ENCODE data around the gene TTC28.
A peak's percentile ranks its signal among the peaks of the same experiment; 100 is the strongest.

Gene TTC28

DNA sequence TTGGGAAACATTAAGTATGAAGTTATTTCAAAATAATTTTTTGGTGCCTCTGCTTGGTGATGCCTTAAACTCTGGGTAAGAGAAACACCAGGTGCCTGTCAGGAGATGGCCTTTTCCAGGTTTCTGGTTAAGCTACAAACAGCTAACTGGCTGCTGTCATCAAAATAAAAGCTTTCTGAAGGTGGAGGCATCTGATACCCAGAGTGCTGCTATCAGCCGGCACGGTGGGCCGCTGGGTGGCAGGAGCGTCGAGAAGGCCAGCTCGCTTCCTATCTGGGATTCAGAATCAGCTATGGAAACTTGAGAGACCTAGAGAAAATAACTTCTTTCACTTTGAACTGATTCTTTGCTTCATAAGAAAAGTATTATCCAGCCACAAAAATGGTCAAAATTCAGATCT is 679.8 kb downstream of the TTC28 start:
- H3K36me3 Mint-ChIP-seq, result no peaks in the 10 kb centered on the region
- no peaks in the 10 kb centered on the region for H3K27me3 Mint-ChIP-seq
- no peaks in the 10 kb centered on the region for H3K4me1 Mint-ChIP-seq
- H3K4me3 Mint-ChIP-seq, result no peak overlapping the region
- H3K9me3 Mint-ChIP-seq, result no peaks in the 10 kb centered on the region
- no peak for DNase-seq
- H3K27ac Mint-ChIP-seq, result no peak overlapping the region
- no peak for ATAC-seq (replicated peaks)

DNA sequence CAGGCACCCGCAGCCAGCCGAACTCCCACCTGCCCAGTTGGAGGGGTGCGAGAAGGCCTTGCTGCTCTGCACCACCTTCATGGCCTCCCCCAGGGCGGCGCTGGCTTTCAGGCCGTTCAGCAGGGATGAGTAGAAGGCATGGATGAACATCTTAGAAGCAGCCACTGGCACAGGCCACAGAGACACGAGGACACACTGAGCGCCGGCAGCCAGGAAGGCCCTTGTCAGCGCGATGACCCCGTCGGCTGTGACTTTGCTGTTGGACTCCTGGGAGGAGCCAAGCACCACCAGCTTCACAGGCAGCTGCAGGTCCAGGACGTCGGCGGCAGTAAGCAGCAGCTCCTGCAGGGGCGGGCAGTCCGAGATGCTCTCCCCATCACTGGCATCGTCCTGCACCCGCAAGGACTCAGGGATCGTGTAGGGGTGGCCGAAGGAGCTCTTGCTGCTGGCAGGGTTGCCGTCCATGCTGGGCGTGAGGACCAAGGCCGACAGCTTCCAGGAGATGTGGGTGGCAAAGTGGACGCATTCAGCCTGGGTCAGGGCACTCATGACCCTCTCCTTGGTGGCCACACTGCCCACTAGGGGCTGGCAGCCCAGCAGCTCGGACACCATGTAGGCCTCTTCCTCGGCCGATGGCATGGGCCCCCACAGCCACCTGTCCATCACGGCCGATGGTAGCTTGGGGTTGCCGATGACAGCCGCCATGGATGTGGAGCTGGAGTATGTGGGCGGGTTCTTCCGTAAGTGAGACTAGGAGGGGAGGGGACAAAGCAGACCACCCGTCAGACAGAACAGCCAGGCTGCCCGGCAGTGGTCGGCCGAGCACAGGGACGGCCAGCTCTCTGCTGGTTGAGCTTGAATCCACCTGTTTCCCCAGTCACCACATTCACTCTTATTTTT is 680.9 kb downstream of the TTC28 start:
- Mint-ChIP-seq H3K4me3 (no peak overlapping the region), H3K9me3 (no peaks in the 10 kb centered on the region), H3K27me3 (no peaks in the 10 kb centered on the region), H3K4me1 (no peaks in the 10 kb centered on the region), H3K27ac (no peak overlapping the region), H3K36me3 (no peaks in the 10 kb centered on the region)
- ATAC-seq (replicated peaks) (no peak), DNase-seq (no peak)

DNA sequence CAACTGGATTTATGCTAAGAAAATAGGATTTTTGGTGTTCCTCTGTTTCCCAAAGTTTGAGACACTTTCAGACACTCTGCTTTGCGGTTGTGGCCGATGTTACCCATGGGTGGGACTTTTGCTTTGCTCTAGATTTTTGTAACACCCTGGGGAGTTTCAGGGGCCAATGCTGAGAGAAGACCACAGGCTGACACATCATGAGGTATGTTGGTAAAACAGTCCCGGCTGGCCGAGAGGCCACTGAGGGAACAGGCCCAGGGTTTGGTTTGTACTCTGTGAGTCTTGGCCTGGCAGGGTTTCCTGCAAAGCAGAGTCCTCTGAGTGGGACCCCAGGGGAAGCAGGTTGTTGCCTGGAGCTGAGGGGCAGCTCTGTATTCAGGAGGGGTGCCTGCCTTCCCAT is 682.1 kb downstream of the TTC28 start:
- no peak overlapping the region for H3K4me3 Mint-ChIP-seq
- H3K36me3 Mint-ChIP-seq, result no peaks in the 10 kb centered on the region
- no peak overlapping the region for H3K27ac Mint-ChIP-seq
- H3K9me3 Mint-ChIP-seq, result no peaks in the 10 kb centered on the region
- H3K4me1 Mint-ChIP-seq, result no peaks in the 10 kb centered on the region
- DNase-seq, result no peak
- ATAC-seq (replicated peaks), result no peak
- H3K27me3 Mint-ChIP-seq, result no peaks in the 10 kb centered on the region

GRCh38 chr22:27996981-27997380 is 682.7 kb downstream of the TTC28 start:
- Mint-ChIP-seq H3K4me1 (no peaks in the 10 kb centered on the region), H3K36me3 (no peaks in the 10 kb centered on the region), H3K4me3 (no peak overlapping the region), H3K27ac (no peak overlapping the region), H3K27me3 (no peaks in the 10 kb centered on the region), H3K9me3 (no peaks in the 10 kb centered on the region)
- no peak for ATAC-seq (replicated peaks)
- DNase-seq, result no peak

DNA sequence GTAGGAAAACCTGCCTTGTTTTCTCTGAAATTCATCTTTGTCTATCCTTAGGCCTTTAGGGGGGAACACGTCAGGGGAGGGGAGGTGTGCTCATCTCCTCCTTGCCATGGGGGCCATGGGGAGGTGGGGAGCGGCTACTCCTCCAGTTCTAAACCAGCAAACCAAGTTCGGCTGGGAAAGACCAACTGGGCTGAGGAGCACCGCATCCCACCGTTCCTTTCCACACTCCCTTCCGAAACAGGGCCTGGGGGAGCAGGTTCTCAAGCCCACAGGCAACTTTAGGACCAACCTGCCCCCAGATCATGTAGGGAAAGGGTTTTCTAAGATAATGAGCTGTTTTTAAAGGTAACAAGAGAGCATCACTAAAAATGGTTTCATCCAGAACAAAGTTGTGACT is 683.1 kb downstream of the TTC28 start:
- Mint-ChIP-seq H3K9me3 (no peaks in the 10 kb centered on the region), H3K27me3 (no peaks in the 10 kb centered on the region), H3K4me1 (no peaks in the 10 kb centered on the region), H3K4me3 (no peak overlapping the region), H3K27ac (no peak overlapping the region), H3K36me3 (no peaks in the 10 kb centered on the region)
- DNase-seq (no peak), ATAC-seq (replicated peaks) (no peak)

DNA sequence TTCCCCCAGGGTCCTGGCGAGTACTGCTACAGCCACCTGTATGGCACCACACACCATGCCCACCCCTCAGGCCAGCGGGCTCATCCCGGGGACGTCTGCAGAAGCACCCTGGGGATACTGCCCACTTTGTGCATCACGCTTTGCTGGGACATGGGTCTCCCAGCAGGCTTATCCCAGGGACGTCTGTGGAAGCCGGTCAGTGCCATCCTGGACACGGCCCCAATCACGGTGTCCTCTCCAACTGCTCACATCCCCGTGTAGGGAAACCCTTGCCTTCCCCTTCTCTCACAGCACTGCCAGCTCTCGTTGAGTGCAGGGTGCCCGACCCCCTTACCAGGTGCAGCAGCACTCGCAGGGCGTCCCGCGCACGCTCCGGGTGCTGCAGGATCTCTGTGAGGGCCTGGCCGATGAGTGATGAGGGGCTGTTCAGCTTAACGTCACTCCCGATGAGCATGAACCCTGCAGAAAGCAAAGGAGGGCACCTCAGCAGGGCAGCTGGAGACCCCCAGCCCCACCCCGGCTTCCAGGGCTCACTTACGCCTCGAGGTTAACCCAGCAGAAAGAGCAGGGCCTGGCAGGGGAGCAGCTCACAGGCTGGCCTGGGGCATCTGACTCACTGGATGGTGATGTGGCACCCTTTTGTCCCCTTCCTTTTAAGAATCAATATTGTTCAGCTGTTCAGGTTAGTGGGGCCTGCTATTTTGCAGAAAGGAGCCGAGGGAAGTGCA is 683.7 kb downstream of the TTC28 start:
- H3K4me3 Mint-ChIP-seq, result no peak overlapping the region
- H3K36me3 Mint-ChIP-seq, result no peaks in the 10 kb centered on the region
- ATAC-seq (replicated peaks) (no peak), DNase-seq (no peak)
- H3K4me1 Mint-ChIP-seq, result no peaks in the 10 kb centered on the region
- H3K27me3 Mint-ChIP-seq, result no peaks in the 10 kb centered on the region
- no peaks in the 10 kb centered on the region for H3K9me3 Mint-ChIP-seq
- H3K27ac Mint-ChIP-seq, result no peak overlapping the region

DNA sequence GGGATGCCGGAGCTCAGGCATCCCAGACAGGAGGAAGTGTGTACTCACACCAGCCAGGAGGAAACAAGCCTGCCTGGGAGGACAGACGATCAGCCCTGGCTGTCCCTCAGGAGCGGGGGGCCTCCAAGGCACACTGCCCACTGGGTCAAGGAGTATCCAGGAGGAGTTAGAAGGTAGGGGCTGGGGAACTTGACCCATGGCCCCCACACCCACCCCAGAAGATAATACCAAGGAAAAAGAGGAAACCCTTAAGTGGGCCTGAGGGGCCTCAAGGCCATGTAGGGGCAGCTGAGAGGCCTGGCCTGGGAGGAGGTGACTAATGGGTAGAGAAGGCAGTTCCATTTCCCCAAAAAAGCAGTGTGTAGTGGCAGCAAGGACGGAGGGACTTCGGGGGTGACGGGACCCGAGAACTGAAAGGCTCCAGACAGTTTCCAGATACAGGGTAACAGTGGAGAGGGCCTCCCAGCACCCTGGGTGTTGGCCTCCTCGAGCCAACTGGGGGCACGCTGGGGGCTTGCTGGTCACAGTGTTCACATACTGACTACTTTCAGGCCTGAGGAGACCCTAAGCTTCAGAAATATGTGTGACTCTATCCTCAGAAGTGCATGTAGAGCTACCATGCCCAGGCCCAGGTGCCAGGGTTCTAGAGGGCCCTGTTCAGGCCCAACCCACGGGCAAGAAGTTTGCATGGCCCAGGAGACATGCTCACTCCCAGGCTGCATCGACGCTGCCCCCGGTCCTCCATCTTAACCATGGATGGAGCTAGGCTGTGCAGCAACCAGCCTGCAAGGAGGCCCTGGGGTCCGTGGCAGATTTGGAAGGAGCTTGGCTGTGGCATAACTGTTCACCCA is 684.9 kb downstream of the TTC28 start:
- H3K9me3 Mint-ChIP-seq, result no peaks in the 10 kb centered on the region
- ATAC-seq (replicated peaks), result no peak
- H3K4me3 Mint-ChIP-seq, result no peak overlapping the region
- H3K36me3 Mint-ChIP-seq, result no peaks in the 10 kb centered on the region
- peak overlapping the region; percentile 16 for H3K27ac Mint-ChIP-seq
- peaks cover 0 to 3% of the 10 kb centered on the region in 2 donors for H3K4me1 Mint-ChIP-seq
- no peaks in the 10 kb centered on the region for H3K27me3 Mint-ChIP-seq
- DNase-seq, result no peak

DNA sequence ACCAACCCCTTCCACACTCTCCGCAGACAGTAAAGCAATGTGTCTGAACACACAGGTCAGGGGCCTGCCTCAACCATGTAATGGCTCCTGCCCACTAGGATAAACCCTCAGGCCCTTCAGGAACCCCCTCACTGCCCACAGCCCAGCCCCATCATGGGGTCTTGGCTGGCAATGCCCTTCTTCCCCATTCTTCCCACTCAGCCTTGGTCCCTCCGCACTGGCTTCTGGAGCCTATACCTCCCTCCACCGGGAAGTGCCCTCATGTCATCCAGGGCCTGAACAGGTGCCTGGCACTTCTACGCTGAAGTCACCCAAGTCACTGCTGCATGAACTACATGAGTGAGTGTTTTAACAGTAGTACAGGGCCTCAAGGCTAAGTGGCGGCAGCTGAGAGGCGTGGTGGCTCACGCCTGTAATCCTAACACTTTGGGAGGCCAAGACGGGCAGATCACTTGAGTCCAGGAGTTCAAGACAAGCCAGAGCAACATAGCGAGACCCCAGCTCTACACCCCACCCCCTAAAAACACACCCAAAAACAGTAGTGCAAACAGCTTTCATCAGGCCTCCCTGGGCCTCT is 685.8 kb downstream of the TTC28 start:
- no peak for DNase-seq
- H3K36me3 Mint-ChIP-seq, result no peaks in the 10 kb centered on the region
- no peaks in the 10 kb centered on the region for H3K27me3 Mint-ChIP-seq
- peaks cover 0 to 3% of the 10 kb centered on the region in 2 donors for H3K4me1 Mint-ChIP-seq
- ATAC-seq (replicated peaks), result no peak
- no peak overlapping the region for H3K27ac Mint-ChIP-seq
- H3K4me3 Mint-ChIP-seq, result no peak overlapping the region
- H3K9me3 Mint-ChIP-seq, result no peaks in the 10 kb centered on the region

DNA sequence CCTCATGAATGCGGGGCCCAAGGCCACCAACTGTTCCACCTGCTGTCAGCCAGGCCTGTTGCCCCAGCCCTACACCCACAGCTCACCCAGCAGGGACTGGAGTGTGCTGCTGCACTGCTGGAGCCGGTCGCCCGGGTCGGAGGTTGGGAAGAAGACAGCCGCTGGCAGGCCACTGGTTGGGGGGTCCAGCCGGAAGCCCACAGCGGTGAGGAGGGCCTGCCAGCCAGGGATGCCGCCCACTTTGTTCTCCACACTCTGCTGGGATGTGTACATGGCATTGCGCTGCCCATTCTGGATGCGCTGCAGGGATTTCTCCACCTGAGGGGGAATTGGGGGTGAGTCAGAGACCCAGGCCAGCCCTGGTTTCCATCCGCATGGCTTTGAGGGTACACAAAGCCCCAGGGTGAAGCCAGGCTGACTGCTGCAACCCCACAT is 686.4 kb downstream of the TTC28 start:
- Mint-ChIP-seq H3K4me3 (no peak overlapping the region), H3K27me3 (no peaks in the 10 kb centered on the region), H3K9me3 (no peaks in the 10 kb centered on the region), H3K27ac (no peak overlapping the region), H3K36me3 (no peaks in the 10 kb centered on the region), H3K4me1 (peaks cover 0 to 3% of the 10 kb centered on the region in 2 donors)
- no peak for ATAC-seq (replicated peaks)
- no peak for DNase-seq

- no peaks in the 10 kb centered on the region for H3K27me3 Mint-ChIP-seq
- peaks cover 0 to 3% of the 10 kb centered on the region in 2 donors for H3K4me1 Mint-ChIP-seq
- no peaks in the 10 kb centered on the region for H3K36me3 Mint-ChIP-seq
- H3K27ac Mint-ChIP-seq, result no peak overlapping the region
- ATAC-seq (replicated peaks) (no peak), DNase-seq (no peak)
- H3K9me3 Mint-ChIP-seq, result no peaks in the 10 kb centered on the region
- no peak overlapping the region for H3K4me3 Mint-ChIP-seq
Measured at GRCh38 chr22:27992294-27993165, 687.1 kb downstream of the TTC28 start.

DNA sequence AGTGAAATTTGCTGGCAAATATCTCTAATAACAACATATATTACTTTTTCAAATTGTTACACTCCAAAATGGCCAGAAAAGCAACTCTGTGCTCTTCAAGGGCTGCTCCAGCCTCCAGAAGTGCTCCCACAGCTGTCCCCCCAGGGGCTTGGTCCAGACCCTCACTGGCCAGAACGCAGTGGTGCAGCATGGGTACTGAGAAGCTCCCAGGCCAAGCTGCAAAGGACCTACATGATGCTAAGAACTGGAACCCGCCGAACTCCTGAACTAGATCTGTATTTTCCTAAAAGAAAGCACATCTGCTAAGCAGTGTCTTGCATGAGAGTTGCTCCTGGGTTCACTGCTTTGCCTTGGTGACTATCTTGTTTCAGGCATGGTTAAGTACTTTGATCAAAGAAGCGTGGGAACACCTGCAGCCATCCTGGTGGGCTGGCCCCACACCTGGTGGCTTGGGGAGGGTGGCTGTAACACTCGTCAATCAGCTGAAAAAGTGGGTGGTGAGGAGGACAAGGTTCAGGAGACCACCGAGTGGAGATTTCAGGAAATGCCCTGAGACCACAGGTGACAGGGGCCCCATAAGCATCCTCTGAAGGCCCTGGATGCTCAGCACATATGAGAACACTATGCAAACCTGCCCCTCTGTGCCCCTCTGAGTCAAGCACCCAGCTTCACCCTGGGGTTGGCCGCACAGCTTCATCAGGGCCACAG is 687.9 kb downstream of the TTC28 start:
- Mint-ChIP-seq H3K4me1 (peaks cover 0 to 3% of the 10 kb centered on the region in 2 donors), H3K27ac (no peak overlapping the region), H3K4me3 (no peak overlapping the region), H3K36me3 (no peaks in the 10 kb centered on the region), H3K9me3 (no peaks in the 10 kb centered on the region), H3K27me3 (no peaks in the 10 kb centered on the region)
- DNase-seq (no peak), ATAC-seq (replicated peaks) (peak in 1 of 2 donors; percentile 52)

GRCh38 chr22:27990879-27991278 is 688.8 kb downstream of the TTC28 start:
- peak in 1 of 2 donors; percentile 27 for ATAC-seq (replicated peaks)
- Mint-ChIP-seq H3K9me3 (no peaks in the 10 kb centered on the region), H3K36me3 (no peaks in the 10 kb centered on the region), H3K4me1 (peaks cover 0 to 3% of the 10 kb centered on the region in 2 donors), H3K27me3 (no peaks in the 10 kb centered on the region), H3K4me3 (no peak overlapping the region), H3K27ac (no peak overlapping the region)
- DNase-seq, result no peak

DNA sequence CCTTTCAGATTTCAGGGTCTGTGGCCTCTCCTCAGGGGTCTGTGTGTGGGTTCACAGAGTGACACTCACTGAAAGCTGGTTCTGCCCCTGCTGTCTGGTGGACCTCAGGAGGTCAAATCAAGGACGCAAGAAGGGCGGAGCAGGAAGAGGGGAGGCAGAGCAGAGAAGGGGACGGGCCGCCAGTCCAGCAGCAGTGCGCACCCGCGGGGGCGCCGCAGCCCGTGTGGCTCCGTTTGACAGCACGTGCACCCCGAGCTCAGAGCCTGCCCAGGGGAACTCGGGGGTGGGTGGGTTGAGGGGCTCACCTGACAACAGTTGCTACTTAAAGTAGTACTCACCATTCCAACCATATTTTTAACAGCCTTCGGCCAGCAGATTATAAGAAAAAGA is 689.2 kb downstream of the TTC28 start:
- no peaks in the 10 kb centered on the region for H3K27me3 Mint-ChIP-seq
- DNase-seq (no peak), ATAC-seq (replicated peaks) (no peak)
- H3K27ac Mint-ChIP-seq, result no peak overlapping the region
- no peak overlapping the region for H3K4me3 Mint-ChIP-seq
- peaks cover 0 to 3% of the 10 kb centered on the region in 2 donors for H3K4me1 Mint-ChIP-seq
- H3K9me3 Mint-ChIP-seq, result no peaks in the 10 kb centered on the region
- no peaks in the 10 kb centered on the region for H3K36me3 Mint-ChIP-seq

All from stimulated activated naive B cell treated with anti-CD40 and anti-IgM and Interleukin-4, amounts not matched to agents 10 μg/mL and 1 μg/mL and 100 μg/mL, for 72 hours (primary cell).